HepG2 (cell line): ENCODE measurements around the gene IGSF8. TPM values are rescaled to one million over a fixed set of nuclear protein-coding genes. Genes with fewer than 3 reads are reported as not detected.

Experiments
- ARHGAP35 ChIP-seq: sonication (generic); formaldehyde crosslinking; IDR thresholded peaks from 2 replicates; pipeline ENCODE4 v1.9.0; 2022; ENCODE audit warnings: mild to moderate bottlenecking, inconsistent platforms, moderate library complexity, missing genetic modification reagents, borderline replicate concordance
- ETV6 ChIP-seq: sonication (generic); formaldehyde crosslinking; conservative IDR thresholded peaks from 2 replicates; pipeline ENCODE4 v1.4.0; 2020; ENCODE audit warnings: missing genetic modification reagents
- MAFK ChIP-seq, 2 experiments: IDR thresholded peaks in 1 of 2; conservative IDR thresholded peaks in 1 of 2; 2 replicates each; pipeline ENCODE4 v1.6.1; 2011; ENCODE audit warnings: improper control_type of control experiment in 2 of 2, low read length in 2 of 2
- MED8 ChIP-seq: sonication (generic); formaldehyde crosslinking; IDR thresholded peaks from 2 replicates; pipeline ENCODE4 v1.8.1; 2023; ENCODE audit warnings: mild to moderate bottlenecking, missing genetic modification reagents; ENCODE audit not compliant: insufficient replicate concordance
- NFKB2 ChIP-seq: sonication (generic); formaldehyde crosslinking; IDR thresholded peaks from 2 replicates; pipeline ENCODE4 v1.4.0; 2020; ENCODE audit warnings: missing genetic modification reagents, borderline replicate concordance
- NR2F6 ChIP-seq, 2 experiments: IDR thresholded peaks; 2 replicates each; pipeline ENCODE4 v1.6.1; 2016; ENCODE audit warnings: antibody characterized with exemption in 1 of 2, mild to moderate bottlenecking in 1 of 2
- STAG1 ChIP-seq: sonication (generic); formaldehyde crosslinking; IDR thresholded peaks from 2 replicates; pipeline ENCODE4 v1.4.0; 2020; ENCODE audit warnings: missing genetic modification reagents
- TFDP1 ChIP-seq: IDR thresholded peaks from 2 replicates; pipeline ENCODE4 v1.6.1; 2016; ENCODE audit warnings: missing compliant biosample characterization, missing genetic modification reagents, borderline replicate concordance
- ZFY ChIP-seq: sonication (generic); formaldehyde crosslinking; IDR thresholded peaks from 2 replicates; pipeline ENCODE4 v1.4.0; 2020; ENCODE audit warnings: missing genetic modification reagents
- ZNF274 ChIP-seq: sonication (generic); formaldehyde crosslinking; IDR thresholded peaks from 2 replicates; pipeline ENCODE4 v1.5.1; 2020; ENCODE audit warnings: mild to moderate bottlenecking, missing genetic modification reagents
- ZNF451 ChIP-seq: sonication (generic); formaldehyde crosslinking; IDR thresholded peaks from 2 replicates; pipeline ENCODE4 v1.5.0; 2020; ENCODE audit warnings: mild to moderate bottlenecking, missing genetic modification reagents
- ZNF552 ChIP-seq: sonication (generic); formaldehyde crosslinking; IDR thresholded peaks from 2 replicates; pipeline ENCODE4 v1.9.0; 2022; ENCODE audit warnings: missing genetic modification reagents, mild to moderate bottlenecking, borderline replicate concordance
- ZNF564 ChIP-seq: sonication (generic); formaldehyde crosslinking; IDR thresholded peaks from 2 replicates; pipeline ENCODE4 v1.8.1; 2023; ENCODE audit warnings: mild to moderate bottlenecking, missing genetic modification reagents
- ZNF674 ChIP-seq: sonication (generic); formaldehyde crosslinking; IDR thresholded peaks from 2 replicates; pipeline ENCODE4 v1.5.0; 2020; ENCODE audit warnings: low read depth, mild to moderate bottlenecking, missing genetic modification reagents
- ZNF776 ChIP-seq: sonication (generic); formaldehyde crosslinking; IDR thresholded peaks from 2 replicates; pipeline ENCODE4 v1.4.0; 2020; ENCODE audit warnings: mild to moderate bottlenecking, missing genetic modification reagents
- ZSCAN31 ChIP-seq: sonication (generic); formaldehyde crosslinking; IDR thresholded peaks from 2 replicates; pipeline ENCODE4 v1.5.0; 2020; ENCODE audit warnings: low read depth, mild to moderate bottlenecking, missing genetic modification reagents
- polyA plus RNA-seq, 8 experiments: library from polyadenylated mRNA; depleted of rRNA in 3 of 8; stranded (reverse) in 7 of 8; unstranded in 1 of 8; fragments of >200 nt; fragmentation: Illumina TruSeq in 4 of 8; extraction: Trizol in 4 of 8; gene quantifications; 2 replicates each; pipeline versions ENCODE4 v1.2.1 to v1.2.3, GENCODE V29; 2011 to 2016; ENCODE audit warnings: low read depth in 4 of 8, missing spikeins in 1 of 8, mixed read lengths in 1 of 8; ENCODE audit not compliant: insufficient read depth in 1 of 8
- total RNA-seq, 5 experiments: library from RNA; depleted of rRNA; stranded (reverse); fragments of >200 nt; fragmentation: Illumina TruSeq; extraction: Trizol; gene quantifications; 2 replicates each; pipeline ENCODE4 v1.2.3, GENCODE V29; 2016; ENCODE audit warnings: low read depth in 1 of 5
- TF ChIP-seq, protein P1 (sequence below): conservative IDR thresholded peaks from 2 replicates; pipeline ENCODE4 v1.6.1; 2018; ENCODE audit warnings: missing genetic modification reagents
- TF ChIP-seq, protein P2 (sequence below): sonication (generic); formaldehyde crosslinking; IDR thresholded peaks from 2 replicates; pipeline ENCODE4 v1.8.1; 2023; ENCODE audit warnings: mild to moderate bottlenecking, missing genetic modification reagents, borderline replicate concordance
- TF ChIP-seq, protein P3 (sequence below): fragments of 450-650 bp; IDR thresholded peaks from 2 replicates; pipeline ENCODE4 v1.6.1; 2017
- TF ChIP-seq, protein P4 (sequence below): sonication (generic); formaldehyde crosslinking; IDR thresholded peaks from 2 replicates; pipeline ENCODE4 v1.4.0; 2020; ENCODE audit warnings: missing genetic modification reagents, borderline replicate concordance
- TF ChIP-seq, protein P5 (sequence below): sonication (generic); formaldehyde crosslinking; IDR thresholded peaks from 2 replicates; pipeline ENCODE4 v1.4.0; 2020; ENCODE audit warnings: missing genetic modification reagents, borderline replicate concordance

Gene IGSF8
- total and polyA plus RNA-seq, 2 of the 13 experiments (the other 11 are each of a cell fraction or from before 2014, with no cell fraction given) = 24.0 to 41.0 TPM

DNA sequence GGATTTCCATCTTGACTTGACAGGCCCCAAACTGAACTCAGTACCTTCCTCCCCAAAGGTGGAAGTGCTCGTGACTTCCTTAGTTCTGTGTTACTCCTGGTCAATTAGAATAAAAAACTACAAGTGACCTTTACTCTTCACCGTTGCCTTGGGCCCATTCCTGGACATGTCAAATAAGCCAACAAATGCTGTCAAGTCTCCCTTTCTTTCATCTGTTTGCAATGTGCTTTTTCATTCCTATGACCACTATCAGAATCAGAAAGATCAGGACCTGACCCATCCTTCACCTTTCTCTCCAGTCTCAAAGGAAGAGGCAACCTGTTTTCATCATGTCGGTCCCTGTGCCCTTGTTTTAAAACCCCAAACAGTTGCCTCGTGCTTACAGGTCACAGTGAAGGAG lies 23.6 kb downstream of the IGSF8 start (continued):
- TF ChIP-seq ZNF451 (CRISPR knock-in tag) (no peak), MED8 (CRISPR knock-in tag) (no peak), ZNF274 (CRISPR knock-in tag) (no peak), STAG1 (no peak), ARHGAP35 (CRISPR knock-in tag) (no peak), ZNF552 (CRISPR knock-in tag) (no peak), ZFY (CRISPR knock-in tag) (no peak), ZNF776 (CRISPR knock-in tag) (no peak), ETV6 (CRISPR knock-in tag) (no peak), MAFK (conservative IDR thresholded peaks at IDR 0.05 in 1 of 2, IDR thresholded peaks at IDR 0.05 in 1 of 2; ENCODE audit: low read length in 2 of 2) (no peak), NFKB2 (CRISPR knock-in tag) (no peak), TFDP1 (CRISPR knock-in tag) (no peak), ZSCAN31 (CRISPR knock-in tag) (no peak), ZNF564 (CRISPR knock-in tag) (no peak), NR2F6 (IDR thresholded peaks at IDR 0.05) (0 out of 2 replicates have a peak, but pooled peaks have one; percentile 27), NR2F6 (CRISPR knock-in tag; IDR thresholded peaks at IDR 0.05) (0 out of 2 replicates have a peak, but pooled peaks have one; percentile 27), ZNF674 (no peak)
- TF ChIP-seq, protein P1, sequence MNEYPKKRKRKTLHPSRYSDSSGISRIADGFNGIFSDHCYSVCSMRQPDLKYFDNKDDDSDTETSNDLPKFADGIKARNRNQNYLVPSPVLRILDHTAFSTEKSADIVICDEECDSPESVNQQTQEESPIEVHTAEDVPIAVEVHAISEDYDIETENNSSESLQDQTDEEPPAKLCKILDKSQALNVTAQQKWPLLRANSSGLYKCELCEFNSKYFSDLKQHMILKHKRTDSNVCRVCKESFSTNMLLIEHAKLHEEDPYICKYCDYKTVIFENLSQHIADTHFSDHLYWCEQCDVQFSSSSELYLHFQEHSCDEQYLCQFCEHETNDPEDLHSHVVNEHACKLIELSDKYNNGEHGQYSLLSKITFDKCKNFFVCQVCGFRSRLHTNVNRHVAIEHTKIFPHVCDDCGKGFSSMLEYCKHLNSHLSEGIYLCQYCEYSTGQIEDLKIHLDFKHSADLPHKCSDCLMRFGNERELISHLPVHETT (CRISPR knock-in tag) = no peak
- TF ChIP-seq, protein P2, sequence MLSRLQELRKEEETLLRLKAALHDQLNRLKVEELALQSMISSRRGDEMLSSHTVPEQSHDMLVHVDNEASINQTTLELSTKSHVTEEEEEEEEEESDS (CRISPR knock-in tag) = no peak
- TF ChIP-seq, protein P3, sequence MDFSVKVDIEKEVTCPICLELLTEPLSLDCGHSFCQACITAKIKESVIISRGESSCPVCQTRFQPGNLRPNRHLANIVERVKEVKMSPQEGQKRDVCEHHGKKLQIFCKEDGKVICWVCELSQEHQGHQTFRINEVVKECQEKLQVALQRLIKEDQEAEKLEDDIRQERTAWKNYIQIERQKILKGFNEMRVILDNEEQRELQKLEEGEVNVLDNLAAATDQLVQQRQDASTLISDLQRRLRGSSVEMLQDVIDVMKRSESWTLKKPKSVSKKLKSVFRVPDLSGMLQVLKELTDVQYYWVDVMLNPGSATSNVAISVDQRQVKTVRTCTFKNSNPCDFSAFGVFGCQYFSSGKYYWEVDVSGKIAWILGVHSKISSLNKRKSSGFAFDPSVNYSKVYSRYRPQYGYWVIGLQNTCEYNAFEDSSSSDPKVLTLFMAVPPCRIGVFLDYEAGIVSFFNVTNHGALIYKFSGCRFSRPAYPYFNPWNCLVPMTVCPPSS = no peak
- TF ChIP-seq, protein P4, sequence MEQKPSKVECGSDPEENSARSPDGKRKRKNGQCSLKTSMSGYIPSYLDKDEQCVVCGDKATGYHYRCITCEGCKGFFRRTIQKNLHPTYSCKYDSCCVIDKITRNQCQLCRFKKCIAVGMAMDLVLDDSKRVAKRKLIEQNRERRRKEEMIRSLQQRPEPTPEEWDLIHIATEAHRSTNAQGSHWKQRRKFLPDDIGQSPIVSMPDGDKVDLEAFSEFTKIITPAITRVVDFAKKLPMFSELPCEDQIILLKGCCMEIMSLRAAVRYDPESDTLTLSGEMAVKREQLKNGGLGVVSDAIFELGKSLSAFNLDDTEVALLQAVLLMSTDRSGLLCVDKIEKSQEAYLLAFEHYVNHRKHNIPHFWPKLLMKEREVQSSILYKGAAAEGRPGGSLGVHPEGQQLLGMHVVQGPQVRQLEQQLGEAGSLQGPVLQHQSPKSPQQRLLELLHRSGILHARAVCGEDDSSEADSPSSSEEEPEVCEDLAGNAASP (CRISPR knock-in tag) = 0 out of 2 replicates have a peak, but pooled peaks have one; percentile 34
- TF ChIP-seq, protein P5, sequence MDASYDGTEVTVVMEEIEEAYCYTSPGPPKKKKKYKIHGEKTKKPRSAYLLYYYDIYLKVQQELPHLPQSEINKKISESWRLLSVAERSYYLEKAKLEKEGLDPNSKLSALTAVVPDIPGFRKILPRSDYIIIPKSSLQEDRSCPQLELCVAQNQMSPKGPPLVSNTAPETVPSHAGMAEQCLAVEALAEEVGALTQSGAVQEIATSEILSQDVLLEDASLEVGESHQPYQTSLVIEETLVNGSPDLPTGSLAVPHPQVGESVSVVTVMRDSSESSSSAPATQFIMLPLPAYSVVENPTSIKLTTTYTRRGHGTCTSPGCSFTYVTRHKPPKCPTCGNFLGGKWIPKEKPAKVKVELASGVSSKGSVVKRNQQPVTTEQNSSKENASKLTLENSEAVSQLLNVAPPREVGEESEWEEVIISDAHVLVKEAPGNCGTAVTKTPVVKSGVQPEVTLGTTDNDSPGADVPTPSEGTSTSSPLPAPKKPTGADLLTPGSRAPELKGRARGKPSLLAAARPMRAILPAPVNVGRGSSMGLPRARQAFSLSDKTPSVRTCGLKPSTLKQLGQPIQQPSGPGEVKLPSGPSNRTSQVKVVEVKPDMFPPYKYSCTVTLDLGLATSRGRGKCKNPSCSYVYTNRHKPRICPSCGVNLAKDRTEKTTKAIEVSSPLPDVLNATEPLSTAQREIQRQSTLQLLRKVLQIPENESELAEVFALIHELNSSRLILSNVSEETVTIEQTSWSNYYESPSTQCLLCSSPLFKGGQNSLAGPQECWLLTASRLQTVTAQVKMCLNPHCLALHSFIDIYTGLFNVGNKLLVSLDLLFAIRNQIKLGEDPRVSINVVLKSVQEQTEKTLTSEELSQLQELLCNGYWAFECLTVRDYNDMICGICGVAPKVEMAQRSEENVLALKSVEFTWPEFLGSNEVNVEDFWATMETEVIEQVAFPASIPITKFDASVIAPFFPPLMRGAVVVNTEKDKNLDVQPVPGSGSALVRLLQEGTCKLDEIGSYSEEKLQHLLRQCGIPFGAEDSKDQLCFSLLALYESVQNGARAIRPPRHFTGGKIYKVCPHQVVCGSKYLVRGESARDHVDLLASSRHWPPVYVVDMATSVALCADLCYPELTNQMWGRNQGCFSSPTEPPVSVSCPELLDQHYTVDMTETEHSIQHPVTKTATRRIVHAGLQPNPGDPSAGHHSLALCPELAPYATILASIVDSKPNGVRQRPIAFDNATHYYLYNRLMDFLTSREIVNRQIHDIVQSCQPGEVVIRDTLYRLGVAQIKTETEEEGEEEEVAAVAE (CRISPR knock-in tag) = no peak
